Measurements from ENCODE around the gene ZBTB7C.
A peak's percentile ranks its signal among the peaks of the same experiment; 100 is the strongest.

The ZBTB7C gene

GRCh38 chr18:48206887-48207286, 202.3 kb downstream of the ZBTB7C start:
- no peak for DNase-seq

GRCh38 chr18:48203961-48204666, 205.1 kb downstream of the ZBTB7C start:
- no peak for DNase-seq

- no peak for DNase-seq
These were observed 205.8 kb downstream of the ZBTB7C start for GRCh38 chr18:48203288-48203945.

GRCh38 chr18:48202350-48203260, 206.6 kb downstream of the ZBTB7C start:
- DNase-seq = no peak

- DNase-seq = no peak
These were observed 207.2 kb downstream of the ZBTB7C start for GRCh38 chr18:48202006-48202348.

GRCh38 chr18:48201337-48202005, 207.7 kb downstream of the ZBTB7C start:
- DNase-seq = no peak

GRCh38 chr18:48200631-48201336, 208.4 kb downstream of the ZBTB7C start:
- DNase-seq = no peak

GRCh38 chr18:48199399-48199798, 209.8 kb downstream of the ZBTB7C start:
- DNase-seq = no peak

- no peak for DNase-seq
These were observed 211.4 kb downstream of the ZBTB7C start for GRCh38 chr18:48197819-48198218.

- no peak for DNase-seq
These were observed 213.4 kb downstream of the ZBTB7C start for GRCh38 chr18:48195787-48196186.

- no peak for DNase-seq
These were observed 214.5 kb downstream of the ZBTB7C start for GRCh38 chr18:48194591-48195181.

GRCh38 chr18:48193521-48194492, 215.4 kb downstream of the ZBTB7C start:
- DNase-seq = no peak

- DNase-seq = no peak
These were observed 216.6 kb downstream of the ZBTB7C start for GRCh38 chr18:48192542-48192941.

GRCh38 chr18:48191494-48191893, 217.7 kb downstream of the ZBTB7C start:
- peak; percentile 19 to 50 for DNase-seq

GRCh38 chr18:48190994-48191393, 218.2 kb downstream of the ZBTB7C start:
- no peak for DNase-seq

GRCh38 chr18:48188609-48189008, 220.6 kb downstream of the ZBTB7C start:
- no peak for DNase-seq

GRCh38 chr18:48186861-48187260, 222.3 kb downstream of the ZBTB7C start:
- no peak for DNase-seq

- no peak for DNase-seq
These were observed 222.9 kb downstream of the ZBTB7C start for GRCh38 chr18:48186131-48186766.

GRCh38 chr18:48184118-48184517, 225.1 kb downstream of the ZBTB7C start:
- DNase-seq = no peak

GRCh38 chr18:48183613-48184012, 225.6 kb downstream of the ZBTB7C start:
- DNase-seq = no peak

All from SHP77 (cell line).